C4-2B (cell line): ENCODE data around the gene TMEM9.

Experiments used
- ZFX ChIP-seq: fragments of 450-650 bp; IDR thresholded peaks from 2 replicates; pipeline ENCODE4 v1.6.1; 2017
- TF ChIP-seq, protein P1 (sequence below): fragments of 450-650 bp; conservative IDR thresholded peaks from 2 replicates; pipeline ENCODE4 v1.5.1; 2017; ENCODE audit warnings: mild to moderate bottlenecking

DNA sequence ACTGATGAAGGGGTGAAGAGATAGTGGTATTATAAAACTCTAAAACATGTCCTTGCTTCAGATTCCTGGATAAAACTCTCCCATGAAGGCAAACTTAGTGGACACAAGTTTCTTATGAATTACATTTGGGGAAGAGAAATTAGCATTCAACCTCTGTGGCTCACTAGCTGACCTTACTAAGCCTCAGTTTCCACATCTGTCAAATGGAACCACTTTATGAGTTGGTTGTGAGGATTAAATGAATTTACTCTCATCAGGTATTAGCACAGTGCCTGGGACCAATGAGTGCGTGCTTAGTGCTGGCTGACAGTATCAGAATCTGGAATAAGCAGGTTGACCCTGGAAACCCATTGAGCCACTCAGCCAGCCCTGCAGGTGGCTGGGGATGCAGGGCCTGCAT is 44.6 kb downstream of the TMEM9 start:
- TF ChIP-seq, protein P1, sequence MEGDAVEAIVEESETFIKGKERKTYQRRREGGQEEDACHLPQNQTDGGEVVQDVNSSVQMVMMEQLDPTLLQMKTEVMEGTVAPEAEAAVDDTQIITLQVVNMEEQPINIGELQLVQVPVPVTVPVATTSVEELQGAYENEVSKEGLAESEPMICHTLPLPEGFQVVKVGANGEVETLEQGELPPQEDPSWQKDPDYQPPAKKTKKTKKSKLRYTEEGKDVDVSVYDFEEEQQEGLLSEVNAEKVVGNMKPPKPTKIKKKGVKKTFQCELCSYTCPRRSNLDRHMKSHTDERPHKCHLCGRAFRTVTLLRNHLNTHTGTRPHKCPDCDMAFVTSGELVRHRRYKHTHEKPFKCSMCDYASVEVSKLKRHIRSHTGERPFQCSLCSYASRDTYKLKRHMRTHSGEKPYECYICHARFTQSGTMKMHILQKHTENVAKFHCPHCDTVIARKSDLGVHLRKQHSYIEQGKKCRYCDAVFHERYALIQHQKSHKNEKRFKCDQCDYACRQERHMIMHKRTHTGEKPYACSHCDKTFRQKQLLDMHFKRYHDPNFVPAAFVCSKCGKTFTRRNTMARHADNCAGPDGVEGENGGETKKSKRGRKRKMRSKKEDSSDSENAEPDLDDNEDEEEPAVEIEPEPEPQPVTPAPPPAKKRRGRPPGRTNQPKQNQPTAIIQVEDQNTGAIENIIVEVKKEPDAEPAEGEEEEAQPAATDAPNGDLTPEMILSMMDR: no peak
- TF ChIP-seq ZFX: no peak
